A549 (cell line): ENCODE data around the gene UBE2O. TPM values are rescaled to one million over a fixed set of nuclear protein-coding genes. Genes with fewer than 3 reads are reported as not detected.

Source experiments
- ATAC-seq, 2 experiments: fragments of 200-7000 bp in 1 of 2; fragments of >200 bp in 1 of 2; cut with Nextera tagmentation in 1 of 2; cut with Tn5 transposase in 1 of 2; 3 replicates each; pipeline versions ENCODE4 v1.8.0 to v1.9.1; 2018 to 2020; ENCODE audit warnings: mild to moderate bottlenecking in 1 of 2, moderate library complexity in 1 of 2
- CTCF ChIA-PET: fragments of 300-600 bp; sonication (Branson Sonifier 250); formaldehyde crosslinking; extraction: SDS; loops from one replicate; lab custom pipeline; 2021; ENCODE audit warnings: antibody characterized with exemption, inconsistent platforms; lab: Yijun Ruan, JAX
- POLR2A ChIA-PET: fragments of 350-600 bp; formaldehyde crosslinking; extraction: SDS; loops from one replicate; lab custom pipeline; 2021; ENCODE audit warnings: antibody characterized with exemption, inconsistent platforms; lab: Yijun Ruan, JAX
- DNase-seq, 2 experiments: peaks; one replicate each; pipeline versions ENCODE4 v3.0.0 to v3.0.0-alpha.2; 2011 to 2016; ENCODE audit warnings: low read depth in 1 of 2, low spot score in 1 of 2
- FAIRE-seq: peaks from 2 replicates; lab custom pipeline; 2011; peaks lifted over from hg19 to GRCh38; lab: Jason Lieb, UNC
- H3K27ac ChIP-seq, 2 experiments: fragments of >200 bp; sonication (Bioruptor Twin); formaldehyde crosslinking; 3 replicates each; pipeline ENCODE4 v1.5.1; 2016 to 2017
- H3K4me1 ChIP-seq: fragments of >200 bp; sonication (Bioruptor Twin); formaldehyde crosslinking; 3 replicates; pipeline ENCODE4 v1.6.1; 2016
- H3K4me2 ChIP-seq: fragments of >200 bp; sonication (Bioruptor Twin); formaldehyde crosslinking; 3 replicates; pipeline ENCODE4 v1.6.1; 2016
- H3K4me3 ChIP-seq: fragments of >200 bp; sonication (Bioruptor Twin); formaldehyde crosslinking; 3 replicates; pipeline ENCODE4 v1.5.1; 2016
- H3K9me3 ChIP-seq: fragments of >200 bp; sonication (Bioruptor Twin); formaldehyde crosslinking; 3 replicates; pipeline ENCODE4 v1.6.1; 2016
- CBX2 ChIP-seq: fragments of 200-600 bp; sonication (generic); IDR thresholded peaks from 2 replicates; pipeline ENCODE4 v1.6.1; 2016; ENCODE audit warnings: low read depth, mild to moderate bottlenecking, borderline replicate concordance
- CBX8 ChIP-seq: fragments of 200-600 bp; sonication (generic); IDR thresholded peaks from 2 replicates; pipeline ENCODE4 v1.6.1; 2016
- CEBPB ChIP-seq, 2 experiments: fragments of >200 bp in 1 of 2; sonication (Bioruptor Twin) in 1 of 2; formaldehyde crosslinking in 1 of 2; IDR thresholded peaks; 2 replicates each; pipeline ENCODE4 v1.6.1; 2012 to 2016
- CHD4 ChIP-seq: fragments of 200-600 bp; sonication (generic); IDR thresholded peaks from 2 replicates; pipeline ENCODE4 v1.6.1; 2016; ENCODE audit warnings: antibody characterized with exemption, mild to moderate bottlenecking, borderline replicate concordance
- EHF ChIP-seq: fragments of 250-450 bp; sonication (Bioruptor Pico); IDR thresholded peaks from 2 replicates; pipeline ENCODE4 v1.5.0; 2020; ENCODE audit warnings: mild to moderate bottlenecking
- EHMT2 ChIP-seq: fragments of 200-600 bp; sonication (generic); IDR thresholded peaks from 2 replicates; pipeline ENCODE4 v1.6.1; 2016; ENCODE audit warnings: antibody characterized with exemption, low read depth, mild to moderate bottlenecking, moderate library complexity
- ELK1 ChIP-seq: fragments of 150-350 bp; IDR thresholded peaks from 2 replicates; pipeline ENCODE4 v1.6.1; 2014; ENCODE audit warnings: low read depth, mild to moderate bottlenecking, low read length
- ESRRA ChIP-seq: fragments of 150-350 bp; IDR thresholded peaks from 2 replicates; pipeline ENCODE4 v1.6.1; 2014; ENCODE audit warnings: mild to moderate bottlenecking, low read length, borderline replicate concordance
- FOXS1 ChIP-seq: fragments of 250-450 bp; sonication (Bioruptor Pico); IDR thresholded peaks from 2 replicates; pipeline ENCODE4 v1.5.0; 2020; ENCODE audit warnings: mild to moderate bottlenecking, moderate library complexity
- GATA3 ChIP-seq: IDR thresholded peaks from 2 replicates; pipeline ENCODE4 v1.6.1; 2012; ENCODE audit warnings: borderline replicate concordance
- HDAC2 ChIP-seq: fragments of 200-600 bp; sonication (generic); IDR thresholded peaks from 2 replicates; pipeline ENCODE4 v1.6.1; 2016
- HES2 ChIP-seq: fragments of >200 bp; sonication (Bioruptor Twin); formaldehyde crosslinking; IDR thresholded peaks from 2 replicates; pipeline ENCODE4 v1.6.1; 2016
- HEYL ChIP-seq: fragments of 250-450 bp; sonication (Bioruptor Pico); IDR thresholded peaks from 2 replicates; pipeline ENCODE4 v1.8.0; 2021; ENCODE audit warnings: mild to moderate bottlenecking, moderate library complexity
- HMGXB4 ChIP-seq: fragments of 250-450 bp; sonication (Bioruptor Pico); IDR thresholded peaks from 2 replicates; pipeline ENCODE4 v1.5.0; 2021; ENCODE audit warnings: mild to moderate bottlenecking, moderate library complexity, borderline replicate concordance
- HOXB13 ChIP-seq: fragments of 250-450 bp; sonication (Bioruptor Pico); IDR thresholded peaks from 2 replicates; pipeline ENCODE4 v1.5.0; 2020; ENCODE audit warnings: low read depth, mild to moderate bottlenecking, moderate library complexity
- KDM5A ChIP-seq: fragments of 200-600 bp; sonication (generic); IDR thresholded peaks from 2 replicates; pipeline ENCODE4 v1.6.1; 2016; ENCODE audit warnings: antibody characterized with exemption, mild to moderate bottlenecking
- MYC ChIP-seq: IDR thresholded peaks from 2 replicates; pipeline ENCODE4 v1.6.1; 2012; ENCODE audit warnings: mild to moderate bottlenecking, inconsistent platforms, low read length, improper control_type of control experiment, borderline replicate concordance
- PBX3 ChIP-seq: IDR thresholded peaks from 2 replicates; pipeline ENCODE4 v1.6.1; 2012
- POLR2A ChIP-seq: IDR thresholded peaks from 2 replicates; pipeline ENCODE4 v1.6.1; 2012; ENCODE audit warnings: mild to moderate bottlenecking, low read length
- POLR2AphosphoS2 ChIP-seq: conservative IDR thresholded peaks from 2 replicates; pipeline ENCODE4 v1.6.1; 2012; ENCODE audit warnings: low read length, improper control_type of control experiment, inconsistent platforms
- RNF2 ChIP-seq: fragments of 200-600 bp; sonication (generic); IDR thresholded peaks from 2 replicates; pipeline ENCODE4 v1.6.1; 2016; ENCODE audit warnings: low read depth, mild to moderate bottlenecking, antibody characterized with exemption, moderate library complexity, borderline replicate concordance
- TFCP2L1 ChIP-seq: fragments of 250-450 bp; sonication (Bioruptor Pico); IDR thresholded peaks from 2 replicates; pipeline ENCODE4 v1.5.0; 2021; ENCODE audit warnings: mild to moderate bottlenecking
- TP53 ChIP-seq: fragments of 250-450 bp; sonication (Bioruptor Pico); IDR thresholded peaks from 2 replicates; pipeline ENCODE4 v1.5.0; 2021; ENCODE audit warnings: mild to moderate bottlenecking, moderate library complexity
- USF2 ChIP-seq: fragments of 450-650 bp; IDR thresholded peaks from 2 replicates; pipeline ENCODE4 v1.6.1; 2014; ENCODE audit warnings: antibody characterized with exemption
- WGBS: methylation state at CpG from one replicate; pipeline ENCODE4 v1.1.6; 2017; ENCODE audit errors: missing lambda C conversion rate; 5-methylcytosine and 5-hydroxymethylcytosine counted together
- polyA plus RNA-seq, 4 experiments: library from polyadenylated mRNA; depleted of rRNA in 3 of 4; stranded (reverse); fragments of >200 nt; fragmentation: RNase III in 1 of 4; extraction: RNeasy Plus Mini Kit Qiagen cat#74134 plus additional on column Dnase treatment in 1 of 4; gene quantifications; 2 replicates in 3 of 4; 3 replicates in 1 of 4; pipeline ENCODE4 v1.2.3, GENCODE V29; 2011 to 2017

The UBE2O gene
- polyA plus RNA-seq, 2 of the 4 experiments (the other 2 are of a cell fraction), result 22.0 to 25.7 TPM

GRCh38 chr17:76402711-76403110 lies 50.2 kb downstream of the UBE2O start:
- ChIA-PET POLR2A (interaction anchor here (0.6 kb wide), 1 partner anchor 78 kb away, joined by 3 read pairs; no protein-coding TSS in a partner anchor), CTCF (interaction anchor here (1.2 to 43.2 kb wide), 7 partner anchors 6 to 121 kb away, joined by 3 to 1107 read pairs (median 899); partner anchors contain the start of genes AANAT, PRPSAP1, QRICH2 and SPHK1)
- FAIRE-seq (no peak), DNase-seq (no peak), ATAC-seq (no peak)
- no peak for TF ChIP-seq HEYL (CRISPR knock-in tag)
- TF ChIP-seq CEBPB (IDR thresholded peaks at IDR 0.05), result no peak
- no peak for TF ChIP-seq CBX8
- TF ChIP-seq ELK1, result no peak
- no peak for TF ChIP-seq HOXB13 (CRISPR knock-in tag)
- no peak for TF ChIP-seq FOXS1
- TF ChIP-seq HMGXB4 (CRISPR knock-in tag), result no peak
- TF ChIP-seq POLR2A, result no peak
- no peak for TF ChIP-seq KDM5A
- TF ChIP-seq CBX2, result no peak
- Histone ChIP-seq H3K9me3 (no peaks in the 10 kb centered on the region), H3K4me3 (no peak overlapping the region), H3K27ac (no peak overlapping the region), H3K4me2 (no peak overlapping the region), H3K4me1 (no peaks in the 10 kb centered on the region)
- WGBS, result 91% methylated on average over 5 of the region's 5 CpGs

GRCh38 chr17:76399175-76400172 lies 53.5 kb downstream of the UBE2O start:
- Histone ChIP-seq H3K9me3 (no peaks in the 10 kb centered on the region), H3K27ac (no peak overlapping the region), H3K4me1 (no peaks in the 10 kb centered on the region), H3K4me2 (no peak overlapping the region), H3K4me3 (no peak overlapping the region)
- WGBS, result 92% methylated on average over 33 of the region's 33 CpGs
- no peak for ATAC-seq
- no peak for TF ChIP-seq EHMT2
- no peak for TF ChIP-seq EHF (CRISPR knock-in tag)
- no peak for TF ChIP-seq RNF2
- TF ChIP-seq TFCP2L1 (CRISPR knock-in tag), result no peak
- no peak for TF ChIP-seq KDM5A
- TF ChIP-seq TP53, result no peak
- no peak for TF ChIP-seq POLR2AphosphoS2
- no peak for TF ChIP-seq USF2
- no peak for TF ChIP-seq HMGXB4 (CRISPR knock-in tag)
- no peak for TF ChIP-seq GATA3
- no peak for TF ChIP-seq PBX3
- TF ChIP-seq MYC, result no peak
- TF ChIP-seq CHD4, result no peak
- TF ChIP-seq ESRRA, result no peak
- no peak for TF ChIP-seq HES2
- no peak for TF ChIP-seq HDAC2
- FAIRE-seq, result no peak
- DNase-seq, result no peak
- ChIA-PET CTCF (interaction anchor here (0.6 to 43.2 kb wide), 21 partner anchors 5 to 255 kb away, joined by 3 to 1107 read pairs (median 17); partner anchors contain the start of genes AANAT, PRPSAP1, QRICH2 and SPHK1), POLR2A (interaction anchor here (1.8 kb wide), 1 partner anchor 14 kb away, joined by 5 read pairs; the partner anchor contains the start of gene SPHK1)
